ENCODE data around the gene PCP4. TPM values are rescaled to one million over a fixed set of nuclear protein-coding genes. Genes with fewer than 3 reads are reported as not detected.

The PCP4 gene
- total RNA-seq, 2 donors from 2014 or later = not detected

DNA sequence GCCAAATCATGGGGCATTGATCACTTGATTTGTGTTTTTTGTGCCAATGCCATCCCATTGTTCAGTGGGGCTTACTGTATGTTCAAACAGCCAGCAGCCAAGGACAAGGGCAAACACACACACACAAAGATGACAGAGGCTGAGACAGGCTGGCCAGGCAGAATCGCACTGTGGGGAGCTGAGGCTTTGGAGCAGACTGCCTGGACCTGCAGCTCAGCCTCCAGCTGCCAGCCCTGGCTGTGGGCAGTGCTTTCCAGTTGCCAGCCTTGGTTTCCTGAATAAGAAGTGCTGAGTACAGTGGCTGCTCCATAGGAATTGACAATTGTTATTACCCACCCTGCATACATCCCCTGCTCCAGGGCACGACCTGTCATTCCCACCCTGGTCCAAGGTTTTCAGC is 16.9 kb upstream of the PCP4 start:
- no peaks in the 10 kb centered on the region for H3K9me3 ChIP-seq (ENCODE audit: control insufficient read depth, low read length, poor library complexity, severe bottlenecking)
- Mint-ChIP-seq H3K36me3 (ENCODE audit: low read depth) (peaks cover 2% of the 10 kb centered on the region), H3K27me3 (no peaks in the 10 kb centered on the region), H3K4me3 (no peak overlapping the region), H3K27ac (no peak overlapping the region), H3K4me1 (no peaks in the 10 kb centered on the region)
- ATAC-seq (no peak), DNase-seq (no peak)

DNA sequence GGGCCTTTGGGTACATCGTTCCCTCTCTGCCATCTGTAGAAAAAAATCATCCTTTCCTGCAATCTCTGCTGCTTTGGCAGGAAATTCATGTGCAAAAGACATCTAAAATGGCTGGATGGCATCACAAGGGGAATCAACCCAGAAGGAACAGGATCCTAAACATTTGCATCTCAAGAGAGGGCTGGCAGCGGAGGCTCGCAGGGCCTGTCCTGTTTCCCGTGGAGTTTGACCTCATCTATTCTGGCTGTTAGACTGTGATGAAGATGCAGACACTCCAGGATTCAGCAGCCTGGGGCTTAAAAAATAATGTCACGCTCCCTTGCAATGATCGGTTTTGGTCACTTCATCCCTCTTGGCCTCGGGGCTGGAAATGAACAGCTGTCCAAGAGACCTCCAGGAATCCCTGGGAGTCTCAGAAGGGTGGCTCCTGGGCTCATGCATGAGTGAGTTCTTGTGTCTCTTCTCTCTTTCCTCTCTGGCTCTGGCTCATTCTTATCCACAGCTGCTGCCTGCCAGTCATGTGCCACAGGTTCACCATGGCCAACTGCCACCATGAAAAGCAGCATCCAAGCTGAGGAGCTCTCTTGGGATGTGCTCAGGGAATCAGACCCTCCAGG is 16.1 kb upstream of the PCP4 start:
- H3K4me1 Mint-ChIP-seq = no peaks in the 10 kb centered on the region
- no peak overlapping the region for H3K4me3 Mint-ChIP-seq
- ATAC-seq (no peak), DNase-seq (no peak)
- peaks cover 2% of the 10 kb centered on the region for H3K36me3 Mint-ChIP-seq (ENCODE audit: low read depth)
- H3K27me3 Mint-ChIP-seq = no peaks in the 10 kb centered on the region
- H3K27ac Mint-ChIP-seq = no peak overlapping the region
- H3K9me3 ChIP-seq (ENCODE audit: control insufficient read depth, low read length, poor library complexity, severe bottlenecking) = no peaks in the 10 kb centered on the region

DNA sequence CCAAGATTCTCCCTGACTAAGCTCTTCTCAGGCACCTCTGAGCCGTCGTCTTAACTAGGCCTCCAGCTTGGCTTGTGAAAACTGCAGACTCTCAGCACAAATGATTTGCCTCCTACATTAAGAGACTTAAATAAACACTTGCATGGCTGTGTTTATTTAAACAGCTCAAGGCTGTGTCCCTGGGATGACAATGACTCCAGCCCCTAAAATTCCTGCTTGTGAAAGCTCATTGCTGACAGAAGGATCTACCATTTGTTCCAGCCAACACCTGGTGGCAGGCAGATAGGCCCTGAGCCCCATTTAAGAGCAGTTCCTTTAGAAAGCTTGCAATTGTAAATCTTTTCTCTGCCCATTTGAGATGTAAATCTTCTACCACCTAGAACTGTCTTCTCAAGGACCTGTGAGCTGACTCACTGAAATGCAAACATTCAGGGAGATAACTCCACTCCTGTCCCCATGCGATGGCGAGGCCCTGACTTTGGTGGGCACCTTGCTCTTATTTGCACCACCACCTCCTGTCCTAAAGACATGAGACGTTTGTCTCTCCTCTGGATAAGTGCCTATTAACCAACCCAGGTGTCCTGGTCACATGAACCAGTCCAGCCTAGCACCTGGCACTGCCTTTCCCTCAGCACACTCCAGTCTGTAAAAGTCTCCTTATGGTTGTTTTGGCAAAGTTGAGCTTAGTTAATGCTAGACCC is 15.1 kb upstream of the PCP4 start:
- H3K27me3 Mint-ChIP-seq = no peaks in the 10 kb centered on the region
- H3K4me3 Mint-ChIP-seq = no peak overlapping the region
- H3K9me3 ChIP-seq (ENCODE audit: control insufficient read depth, low read length, poor library complexity, severe bottlenecking) = no peaks in the 10 kb centered on the region
- no peak for ATAC-seq
- peaks cover 2% of the 10 kb centered on the region for H3K36me3 Mint-ChIP-seq (ENCODE audit: low read depth)
- H3K27ac Mint-ChIP-seq = no peak overlapping the region
- H3K4me1 Mint-ChIP-seq = no peaks in the 10 kb centered on the region
- DNase-seq = no peak

DNA sequence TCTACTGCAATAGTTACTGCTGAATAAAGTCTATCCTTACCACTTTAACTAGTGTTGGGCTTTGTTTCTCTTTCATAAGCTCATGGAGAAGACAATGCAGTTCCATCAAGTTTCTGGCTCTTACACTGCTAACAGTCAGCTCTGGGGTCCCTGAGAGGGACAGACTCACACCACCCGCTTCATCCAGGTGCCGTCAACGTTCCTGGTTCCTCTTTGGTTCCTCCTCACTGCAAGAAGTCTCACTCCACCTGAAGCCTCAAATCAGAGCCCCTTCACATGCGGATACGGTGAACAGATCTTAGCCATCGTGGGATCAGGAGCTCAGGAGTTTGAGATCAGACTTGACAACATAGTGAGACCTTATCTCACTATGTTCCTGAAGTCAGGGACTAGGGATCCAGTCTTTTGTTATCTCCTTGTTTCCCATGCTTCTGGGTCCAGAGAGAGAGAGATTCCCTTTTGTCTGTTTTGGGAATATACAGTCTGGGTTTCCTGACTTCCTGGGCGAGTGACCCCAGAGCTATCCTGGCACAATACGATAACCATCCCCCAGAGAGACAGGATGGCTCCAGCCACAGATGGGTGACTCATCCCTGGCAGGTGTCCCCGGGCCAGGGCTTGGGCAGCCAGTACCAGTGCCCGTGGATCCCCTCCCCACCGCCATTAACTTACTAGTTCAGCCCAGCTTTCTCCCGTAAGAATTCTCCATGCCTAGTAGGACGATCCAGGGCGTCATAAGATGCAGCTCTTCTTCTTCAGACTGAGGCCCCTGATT is 14.3 kb upstream of the PCP4 start:
- Mint-ChIP-seq H3K4me1 (no peaks in the 10 kb centered on the region), H3K27ac (no peak overlapping the region), H3K4me3 (no peak overlapping the region), H3K27me3 (no peaks in the 10 kb centered on the region), H3K36me3 (ENCODE audit: low read depth) (peaks cover 2% of the 10 kb centered on the region)
- ATAC-seq = no peak
- no peak for DNase-seq
- H3K9me3 ChIP-seq (ENCODE audit: control insufficient read depth, low read length, poor library complexity, severe bottlenecking) = no peaks in the 10 kb centered on the region

DNA sequence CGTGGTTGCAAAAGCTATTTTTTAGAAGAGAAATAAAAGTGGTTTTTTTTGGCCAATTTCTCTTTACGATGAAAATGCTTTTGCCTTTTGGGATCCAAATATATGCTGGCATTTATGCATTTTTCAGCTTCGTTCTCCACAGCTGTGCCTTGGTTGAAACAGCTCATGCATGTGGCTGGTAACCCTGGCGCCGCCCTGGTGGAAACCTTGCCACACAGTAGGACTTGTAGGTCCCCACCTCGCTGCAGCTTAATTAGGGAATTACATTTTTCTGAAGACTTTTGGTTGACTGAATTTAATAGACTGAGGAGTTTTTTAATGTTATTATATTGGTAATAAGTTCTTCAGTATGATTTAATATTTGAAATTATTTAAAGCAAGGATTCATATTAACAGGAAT is 12.7 kb upstream of the PCP4 start:
- DNase-seq (no peak), ATAC-seq (no peak)
- Mint-ChIP-seq H3K27me3 (no peaks in the 10 kb centered on the region), H3K4me1 (no peaks in the 10 kb centered on the region), H3K36me3 (ENCODE audit: low read depth) (peaks cover 2% of the 10 kb centered on the region), H3K4me3 (no peak overlapping the region), H3K27ac (no peak overlapping the region)
- H3K9me3 ChIP-seq (ENCODE audit: control insufficient read depth, low read length, poor library complexity, severe bottlenecking) = no peaks in the 10 kb centered on the region

DNA sequence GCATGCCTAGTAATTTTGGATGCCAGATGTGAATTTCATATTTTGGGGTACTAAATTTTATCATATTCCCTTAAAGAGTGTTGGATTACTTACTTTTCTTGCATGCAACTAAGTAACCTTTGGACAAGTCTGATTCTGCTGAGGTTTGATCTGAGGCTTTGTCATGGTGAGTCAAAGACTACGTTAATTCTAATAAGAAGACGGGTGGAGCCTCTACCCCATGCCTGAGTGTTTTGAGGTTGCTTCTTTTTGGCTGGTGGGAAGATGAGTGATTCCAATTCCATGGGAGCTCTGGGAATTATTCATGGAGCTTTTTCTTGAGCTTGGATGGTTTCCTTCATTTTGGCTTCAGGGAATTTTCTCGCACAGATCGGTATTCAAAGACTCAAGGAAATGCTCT is 11.6 kb upstream of the PCP4 start:
- Mint-ChIP-seq H3K36me3 (ENCODE audit: low read depth) (peaks cover 2% of the 10 kb centered on the region), H3K4me3 (no peak overlapping the region), H3K27ac (no peak overlapping the region), H3K27me3 (no peaks in the 10 kb centered on the region), H3K4me1 (no peaks in the 10 kb centered on the region)
- no peaks in the 10 kb centered on the region for H3K9me3 ChIP-seq (ENCODE audit: control insufficient read depth, low read length, poor library complexity, severe bottlenecking)
- no peak for ATAC-seq
- no peak for DNase-seq

DNA sequence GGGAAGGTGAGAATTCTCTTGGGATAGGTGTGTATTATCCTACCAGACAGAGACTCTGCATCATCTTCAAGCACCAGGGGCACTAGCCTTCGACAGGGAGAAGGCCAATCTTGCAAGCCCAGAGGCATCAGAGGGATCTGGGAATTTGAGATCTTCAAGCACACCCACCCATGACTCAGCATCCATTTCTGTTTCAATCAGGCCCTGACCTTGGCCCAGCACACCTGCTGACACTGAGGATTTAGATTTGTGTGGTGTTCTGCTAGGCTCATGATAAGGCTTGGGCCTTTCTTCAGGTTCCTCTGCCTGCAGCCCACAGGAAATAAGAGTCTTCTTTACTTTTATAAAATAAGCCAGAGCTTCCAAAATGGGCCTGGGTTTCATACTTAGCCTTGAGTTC is 6.6 kb upstream of the PCP4 start:
- Mint-ChIP-seq H3K27ac (no peak overlapping the region), H3K36me3 (ENCODE audit: low read depth) (no peaks in the 10 kb centered on the region), H3K27me3 (peaks cover 13% of the 10 kb centered on the region), H3K4me1 (no peaks in the 10 kb centered on the region), H3K4me3 (no peak overlapping the region)
- ATAC-seq = no peak
- no peaks in the 10 kb centered on the region for H3K9me3 ChIP-seq (ENCODE audit: control insufficient read depth, low read length, poor library complexity, severe bottlenecking)
- DNase-seq = no peak

DNA sequence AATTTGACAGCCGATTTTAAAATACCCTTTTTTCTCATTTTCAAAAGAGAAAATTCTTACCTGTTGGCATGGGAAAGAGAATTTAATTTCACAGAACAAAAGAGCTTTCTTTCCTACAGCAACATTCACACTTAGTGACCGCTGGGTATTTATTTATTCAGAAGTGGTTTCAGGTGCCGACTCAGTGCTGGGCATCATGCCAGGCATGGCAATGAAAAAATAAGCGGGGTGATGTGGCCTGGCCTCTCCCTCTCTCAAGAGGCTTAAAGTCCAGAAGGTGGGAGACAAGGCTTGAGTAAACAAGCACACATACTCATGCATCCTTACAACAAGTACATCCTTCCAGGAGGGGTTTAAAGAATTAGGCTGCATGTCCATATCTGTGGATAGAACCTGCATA is 4.1 kb upstream of the PCP4 start:
- no peaks in the 10 kb centered on the region for H3K36me3 Mint-ChIP-seq (ENCODE audit: low read depth)
- H3K9me3 ChIP-seq (ENCODE audit: control insufficient read depth, low read length, poor library complexity, severe bottlenecking) = no peaks in the 10 kb centered on the region
- H3K4me3 Mint-ChIP-seq = no peak overlapping the region
- ATAC-seq (no peak), DNase-seq (no peak)
- no peak overlapping the region for H3K27ac Mint-ChIP-seq
- H3K4me1 Mint-ChIP-seq = peaks cover 3% of the 10 kb centered on the region
- peaks cover 21% of the 10 kb centered on the region for H3K27me3 Mint-ChIP-seq

DNA sequence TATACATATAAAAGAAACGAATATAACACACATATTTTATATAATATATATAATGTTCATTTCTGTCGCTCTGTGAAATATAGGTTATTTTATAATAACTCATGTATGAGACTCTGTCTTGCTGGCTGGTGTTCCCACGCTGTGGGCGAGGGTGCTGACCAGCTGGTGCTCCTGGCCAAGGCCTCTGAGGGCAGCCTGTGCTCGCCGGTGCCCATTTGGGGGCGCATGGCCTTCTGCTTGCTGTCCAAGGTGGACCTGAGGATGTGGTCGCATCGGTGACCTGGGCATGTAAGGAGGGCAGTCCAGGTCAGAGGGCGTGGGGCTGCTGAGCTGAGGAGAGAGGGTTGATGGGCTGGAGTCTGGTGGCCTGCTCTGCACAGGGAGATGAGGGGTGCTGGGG is 1.1 kb upstream of the PCP4 start:
- H3K4me3 Mint-ChIP-seq = no peak overlapping the region

DNA sequence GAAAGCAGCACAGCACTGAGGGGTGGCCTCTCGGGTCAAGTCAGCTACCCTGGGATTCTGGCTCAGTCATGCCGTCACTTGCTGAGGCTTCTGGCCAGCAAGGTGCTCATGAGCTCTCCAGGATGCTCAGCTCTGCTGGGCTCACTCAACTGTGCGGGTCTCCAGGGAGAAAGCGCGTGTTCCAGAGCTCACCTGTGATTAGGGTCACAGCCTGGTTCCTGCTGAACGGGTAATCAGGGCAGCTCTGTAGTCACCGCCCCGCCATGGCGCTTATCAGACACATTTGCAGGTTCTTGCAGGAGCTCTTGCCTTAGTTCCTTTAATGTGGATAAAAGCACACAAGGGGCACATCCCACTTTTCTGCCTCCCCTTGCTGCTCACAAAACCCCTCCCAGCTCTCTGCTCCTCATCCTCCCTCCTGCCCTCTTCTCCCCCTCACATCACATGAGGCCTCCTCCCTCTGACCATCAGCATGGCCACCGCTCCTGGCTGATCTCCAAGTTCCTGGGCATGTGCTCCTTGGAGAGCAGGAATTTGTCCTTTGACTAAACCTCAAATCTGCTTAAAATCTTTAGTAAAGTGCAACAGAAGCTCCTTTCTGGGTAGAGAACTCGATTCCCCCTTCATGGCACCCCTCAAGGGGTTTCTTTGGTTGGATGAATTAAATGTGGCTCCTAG is 2.0 kb downstream of the PCP4 start:
- Mint-ChIP-seq H3K27ac (no peak overlapping the region), H3K27me3 (peaks cover 29% of the 10 kb centered on the region), H3K36me3 (ENCODE audit: low read depth) (no peaks in the 10 kb centered on the region), H3K4me1 (peaks cover 3% of the 10 kb centered on the region), H3K4me3 (no peak overlapping the region)
- no peak for ATAC-seq
- no peaks in the 10 kb centered on the region for H3K9me3 ChIP-seq (ENCODE audit: control insufficient read depth, low read length, poor library complexity, severe bottlenecking)
- no peak for DNase-seq

More for the DNA sequence above, 1.1 kb upstream of the PCP4 start:
- DNase-seq (no peak), ATAC-seq (no peak)
- peaks cover 34% of the 10 kb centered on the region for H3K27me3 Mint-ChIP-seq
- no peaks in the 10 kb centered on the region for H3K36me3 Mint-ChIP-seq (ENCODE audit: low read depth)
- no peak overlapping the region for H3K27ac Mint-ChIP-seq
- peaks cover 3% of the 10 kb centered on the region for H3K4me1 Mint-ChIP-seq
- no peaks in the 10 kb centered on the region for H3K9me3 ChIP-seq (ENCODE audit: control insufficient read depth, low read length, poor library complexity, severe bottlenecking)

DNA sequence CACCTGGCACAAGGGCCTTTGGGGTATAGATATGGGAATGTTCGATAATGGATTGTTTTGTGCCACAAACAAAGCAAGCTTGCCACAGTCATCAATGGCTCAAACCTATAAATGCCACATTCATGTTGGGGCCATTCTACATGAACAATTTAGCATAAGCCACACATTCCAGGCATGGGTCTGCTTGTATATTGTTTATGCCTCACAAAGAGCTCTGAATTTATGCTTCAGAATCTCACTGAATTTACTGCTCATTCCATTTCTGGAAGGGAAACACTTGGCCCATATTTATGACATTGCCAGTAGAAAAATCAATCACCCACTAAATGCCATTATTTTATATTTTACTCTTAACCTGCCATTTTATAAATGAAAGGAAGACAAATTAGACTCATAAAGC is 6.4 kb downstream of the PCP4 start:
- ATAC-seq = no peak
- H3K36me3 Mint-ChIP-seq (ENCODE audit: low read depth) = no peaks in the 10 kb centered on the region
- peaks cover 8% of the 10 kb centered on the region for H3K27me3 Mint-ChIP-seq
- DNase-seq = no peak
- no peak overlapping the region for H3K27ac Mint-ChIP-seq
- H3K4me1 Mint-ChIP-seq = no peaks in the 10 kb centered on the region
- H3K4me3 Mint-ChIP-seq = no peak overlapping the region
- H3K9me3 ChIP-seq (ENCODE audit: control insufficient read depth, low read length, poor library complexity, severe bottlenecking) = no peaks in the 10 kb centered on the region

DNA sequence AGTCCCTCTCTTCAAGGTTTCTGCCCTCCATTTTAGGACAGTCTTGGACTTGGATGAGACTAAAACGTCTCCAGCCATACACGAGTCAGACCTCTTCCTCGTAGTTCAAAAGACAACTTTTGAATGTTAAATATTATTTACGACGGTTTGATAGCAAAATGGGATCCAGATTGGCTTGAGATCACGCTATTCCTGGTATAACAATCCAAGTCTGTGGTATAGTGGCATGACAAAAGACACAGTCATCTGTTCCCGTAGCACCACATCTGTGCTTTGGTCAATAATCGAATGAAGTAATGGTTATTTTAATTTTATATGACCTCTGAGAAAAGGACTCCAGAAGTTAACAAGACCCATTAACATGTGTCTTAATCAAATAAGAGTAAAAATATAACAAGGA is 7.0 kb downstream of the PCP4 start:
- H3K36me3 Mint-ChIP-seq (ENCODE audit: low read depth) = no peaks in the 10 kb centered on the region
- H3K4me1 Mint-ChIP-seq = no peaks in the 10 kb centered on the region
- ATAC-seq (no peak), DNase-seq (no peak)
- peaks cover 8% of the 10 kb centered on the region for H3K27me3 Mint-ChIP-seq
- no peak overlapping the region for H3K4me3 Mint-ChIP-seq
- no peaks in the 10 kb centered on the region for H3K9me3 ChIP-seq (ENCODE audit: control insufficient read depth, low read length, poor library complexity, severe bottlenecking)
- H3K27ac Mint-ChIP-seq = no peak overlapping the region

DNA sequence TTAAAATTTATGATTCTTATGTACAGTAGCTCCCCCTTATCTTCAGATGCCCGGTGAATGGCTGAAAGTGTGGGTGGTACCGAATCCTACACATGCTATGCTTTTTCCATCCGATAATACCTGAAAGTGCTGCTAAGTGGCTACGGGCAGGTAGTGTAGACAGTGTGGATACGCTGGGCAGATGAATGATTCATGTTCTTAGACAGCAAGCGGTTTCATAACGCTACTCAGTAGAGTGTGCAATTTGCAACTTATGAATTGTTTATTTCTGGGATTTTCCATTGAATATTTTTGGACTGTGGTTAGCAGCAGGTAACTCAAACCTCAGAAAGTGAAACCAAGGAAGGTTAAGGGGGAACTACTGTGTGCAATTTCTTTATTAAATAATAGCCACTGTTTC is 7.5 kb downstream of the PCP4 start:
- no peak overlapping the region for H3K4me3 Mint-ChIP-seq

More for the DNA sequence above, 7.5 kb downstream of the PCP4 start:
- H3K36me3 Mint-ChIP-seq (ENCODE audit: low read depth) = no peaks in the 10 kb centered on the region
- DNase-seq = no peak
- no peaks in the 10 kb centered on the region for H3K9me3 ChIP-seq (ENCODE audit: control insufficient read depth, low read length, poor library complexity, severe bottlenecking)
- peaks cover 3% of the 10 kb centered on the region for H3K27me3 Mint-ChIP-seq
- H3K4me1 Mint-ChIP-seq = no peaks in the 10 kb centered on the region
- H3K27ac Mint-ChIP-seq = no peak overlapping the region
- no peak for ATAC-seq

Measured in T-helper 17 cell (primary cell).